Activated CD8-positive, alpha-beta memory T cell treated with anti-CD3 and anti-CD28 coated beads, Interleukin-2, amount 10 ng/mL, durations not matched to agents 7 days and 5 days (primary cell): ENCODE measurements around the gene FAM186B. TPM values are rescaled to one million over a fixed set of nuclear protein-coding genes. Genes with fewer than 3 reads are reported as not detected.

Source experiments
- ATAC-seq: fragments of 150-1000 bp; cut with Tn5 transposase; one replicate; pipeline ENCODE4 v1.10.0; 2021; ENCODE audit warnings: moderate library complexity
- CTCF ChIA-PET: fragments of 350-600 bp; sonication (Branson Sonifier 250); formaldehyde crosslinking; loops from one replicate; lab custom pipeline; 2021; ENCODE audit warnings: antibody characterized with exemption; lab: Charles Lee
- DNase-seq: peaks from one replicate; pipeline ENCODE4 v3.0.0-alpha.2; 2020
- H3K27ac Mint-ChIP-seq: one replicate; pipeline ENCODE4 v1.8.0; 2021; ENCODE audit warnings: mild to moderate bottlenecking, mixed read lengths
- H3K27me3 Mint-ChIP-seq: one replicate; pipeline ENCODE4 v1.8.0; 2021; ENCODE audit warnings: mixed read lengths
- H3K36me3 Mint-ChIP-seq: one replicate; pipeline ENCODE4 v1.8.0; 2021; ENCODE audit warnings: mild to moderate bottlenecking, mixed read lengths
- H3K4me1 Mint-ChIP-seq: one replicate; pipeline ENCODE4 v1.8.0; 2021; ENCODE audit warnings: mixed read lengths
- H3K4me3 Mint-ChIP-seq: one replicate; pipeline ENCODE4 v1.8.0; 2021; ENCODE audit warnings: mild to moderate bottlenecking, moderate library complexity, mixed read lengths
- H3K9me3 Mint-ChIP-seq: one replicate; pipeline ENCODE4 v1.8.0; 2022; ENCODE audit warnings: low read depth, mixed read lengths
- total RNA-seq, 2 experiments: library from RNA; stranded (reverse); gene quantifications; one replicate each; pipeline ENCODE4 v1.2.3, GENCODE V29; 2021

The FAM186B gene
- total RNA-seq, 2 experiments from 2014 or later: not detected

GRCh38 chr12:49644620-49644994 is 39.2 kb upstream of the FAM186B start:
- peaks cover 14% of the 10 kb centered on the region for H3K4me1 Mint-ChIP-seq
- H3K4me3 Mint-ChIP-seq: no peak overlapping the region
- CTCF ChIA-PET: interaction anchor here (0.6 to 6.4 kb wide), 23 partner anchors 9 to 283 kb away, joined by 3 to 174 read pairs (median 5); partner anchors contain the start of genes FMNL3, PRPF40B and TMBIM6
- H3K27me3 Mint-ChIP-seq: no peaks in the 10 kb centered on the region
- ATAC-seq (peak; percentile 96), DNase-seq (peak; percentile 88)
- H3K9me3 Mint-ChIP-seq: no peaks in the 10 kb centered on the region
- H3K36me3 Mint-ChIP-seq: peaks cover 2% of the 10 kb centered on the region
- H3K27ac Mint-ChIP-seq: peak overlapping the region; percentile 80

- H3K36me3 Mint-ChIP-seq: peaks cover 2% of the 10 kb centered on the region
- DNase-seq (no peak), ATAC-seq (no peak)
- H3K9me3 Mint-ChIP-seq: no peaks in the 10 kb centered on the region
- CTCF ChIA-PET: interaction anchor here (0.6 to 6.4 kb wide), 22 partner anchors 10 to 284 kb away, joined by 3 to 174 read pairs (median 6); partner anchors contain the start of genes FMNL3 and PRPF40B
- peak overlapping the region; percentile 80 for H3K27ac Mint-ChIP-seq
- peaks cover 16% of the 10 kb centered on the region for H3K4me1 Mint-ChIP-seq
- H3K27me3 Mint-ChIP-seq: no peaks in the 10 kb centered on the region
- no peak overlapping the region for H3K4me3 Mint-ChIP-seq
Measured at GRCh38 chr12:49643961-49644619, 38.7 kb upstream of the FAM186B start.

- CTCF ChIA-PET: interaction anchor here (0.7 to 6.4 kb wide), 11 partner anchors 12 to 119 kb away, joined by 3 to 174 read pairs (median 9); partner anchors contain the start of genes FMNL3 and PRPF40B
- H3K27ac Mint-ChIP-seq: no peak overlapping the region
Measured at GRCh38 chr12:49643135-49643534, 37.7 kb upstream of the FAM186B start.

GRCh38 chr12:49642370-49642802 is 36.9 kb upstream of the FAM186B start:
- H3K36me3 Mint-ChIP-seq: peaks cover 2% of the 10 kb centered on the region
- DNase-seq: no peak

More at GRCh38 chr12:49643135-49643534, 37.7 kb upstream of the FAM186B start:
- ATAC-seq (no peak), DNase-seq (no peak)
- no peaks in the 10 kb centered on the region for H3K9me3 Mint-ChIP-seq
- no peaks in the 10 kb centered on the region for H3K27me3 Mint-ChIP-seq
- H3K4me3 Mint-ChIP-seq: no peak overlapping the region
- H3K4me1 Mint-ChIP-seq: peaks cover 10% of the 10 kb centered on the region
- peaks cover 2% of the 10 kb centered on the region for H3K36me3 Mint-ChIP-seq

GRCh38 chr12:49641748-49642369 is 36.4 kb upstream of the FAM186B start:
- H3K27ac Mint-ChIP-seq: no peak overlapping the region
- no peak overlapping the region for H3K4me3 Mint-ChIP-seq
- no peaks in the 10 kb centered on the region for H3K27me3 Mint-ChIP-seq
- ATAC-seq: no peak
- peaks cover 2% of the 10 kb centered on the region for H3K36me3 Mint-ChIP-seq
- H3K9me3 Mint-ChIP-seq: no peaks in the 10 kb centered on the region
- no peak for DNase-seq
- peaks cover 12% of the 10 kb centered on the region for H3K4me1 Mint-ChIP-seq
- CTCF ChIA-PET: interaction anchor here (1.9 to 6.4 kb wide), 2 partner anchors 22 to 66 kb away, joined by 15 to 174 read pairs; partner anchors contain the start of gene FMNL3

More at GRCh38 chr12:49642370-49642802, 36.9 kb upstream of the FAM186B start:
- no peak overlapping the region for H3K4me3 Mint-ChIP-seq
- no peak for ATAC-seq
- H3K9me3 Mint-ChIP-seq: no peaks in the 10 kb centered on the region
- H3K4me1 Mint-ChIP-seq: peaks cover 8% of the 10 kb centered on the region
- H3K27me3 Mint-ChIP-seq: no peaks in the 10 kb centered on the region
- no peak overlapping the region for H3K27ac Mint-ChIP-seq
- CTCF ChIA-PET: interaction anchor here (1.4 to 6.4 kb wide), 4 partner anchors 19 to 65 kb away, joined by 3 to 174 read pairs (median 15); partner anchors contain the start of genes FMNL3 and PRPF40B

- peak; percentile 91 for ATAC-seq
- no peak overlapping the region for H3K27ac Mint-ChIP-seq
Measured at GRCh38 chr12:49636979-49637755, 31.7 kb upstream of the FAM186B start.

GRCh38 chr12:49636574-49636973 is 31.1 kb upstream of the FAM186B start:
- H3K27ac Mint-ChIP-seq: no peak overlapping the region
- CTCF ChIA-PET: interaction anchor here (0.7 to 9.4 kb wide), 20 partner anchors 9 to 202 kb away, joined by 3 to 185 read pairs (median 5); partner anchors contain the start of genes FMNL3, PRPF40B and TMBIM6
- H3K27me3 Mint-ChIP-seq: no peaks in the 10 kb centered on the region
- ATAC-seq (no peak), DNase-seq (no peak)
- H3K4me1 Mint-ChIP-seq: peaks cover 19% of the 10 kb centered on the region
- no peaks in the 10 kb centered on the region for H3K9me3 Mint-ChIP-seq
- H3K4me3 Mint-ChIP-seq: no peak overlapping the region
- no peaks in the 10 kb centered on the region for H3K36me3 Mint-ChIP-seq

More at GRCh38 chr12:49636979-49637755, 31.7 kb upstream of the FAM186B start:
- no peaks in the 10 kb centered on the region for H3K27me3 Mint-ChIP-seq
- peaks cover 19% of the 10 kb centered on the region for H3K4me1 Mint-ChIP-seq
- H3K4me3 Mint-ChIP-seq: no peak overlapping the region
- CTCF ChIA-PET: interaction anchor here (0.7 to 9.4 kb wide), 25 partner anchors 10 to 279 kb away, joined by 3 to 185 read pairs (median 6); partner anchors contain the start of genes FMNL3, PRPF40B and TMBIM6
- peak; percentile 79 for DNase-seq
- no peaks in the 10 kb centered on the region for H3K36me3 Mint-ChIP-seq
- no peaks in the 10 kb centered on the region for H3K9me3 Mint-ChIP-seq

- CTCF ChIA-PET: interaction anchor here (0.7 to 9.4 kb wide), 11 partner anchors 8 to 133 kb away, joined by 3 to 185 read pairs (median 6); partner anchors contain the start of genes FMNL3, PRPF40B and TMBIM6
- Mint-ChIP-seq H3K4me1 (peaks cover 19% of the 10 kb centered on the region), H3K27ac (no peak overlapping the region), H3K4me3 (no peak overlapping the region), H3K9me3 (no peaks in the 10 kb centered on the region), H3K36me3 (no peaks in the 10 kb centered on the region), H3K27me3 (no peaks in the 10 kb centered on the region)
- DNase-seq (no peak), ATAC-seq (no peak)
Measured at GRCh38 chr12:49635656-49636055, 30.2 kb upstream of the FAM186B start.

- no peaks in the 10 kb centered on the region for H3K9me3 Mint-ChIP-seq
- H3K27me3 Mint-ChIP-seq: no peaks in the 10 kb centered on the region
- H3K4me1 Mint-ChIP-seq: peaks cover 19% of the 10 kb centered on the region
- no peak for DNase-seq
- no peak overlapping the region for H3K4me3 Mint-ChIP-seq
- no peak for ATAC-seq
- CTCF ChIA-PET: interaction anchor here (0.9 to 9.4 kb wide), 8 partner anchors 10 to 127 kb away, joined by 3 to 185 read pairs (median 10); partner anchors contain the start of genes FMNL3, PRPF40B and TMBIM6
- H3K36me3 Mint-ChIP-seq: no peaks in the 10 kb centered on the region
- H3K27ac Mint-ChIP-seq: no peak overlapping the region
Measured at GRCh38 chr12:49635036-49635435, 29.6 kb upstream of the FAM186B start.

- peaks cover 17% of the 10 kb centered on the region for H3K4me1 Mint-ChIP-seq
- H3K9me3 Mint-ChIP-seq: no peaks in the 10 kb centered on the region
- H3K27me3 Mint-ChIP-seq: peaks cover 3% of the 10 kb centered on the region
- DNase-seq (peak; percentile 57), ATAC-seq (peak; percentile 25)
- H3K36me3 Mint-ChIP-seq: no peaks in the 10 kb centered on the region
- H3K4me3 Mint-ChIP-seq: no peak overlapping the region
- CTCF ChIA-PET: interaction anchor here (0.8 to 9.4 kb wide), 7 partner anchors 10 to 144 kb away, joined by 3 to 185 read pairs (median 5); partner anchors contain the start of genes FMNL3, PRPF40B and TMBIM6
- H3K27ac Mint-ChIP-seq: no peak overlapping the region
Measured at GRCh38 chr12:49633703-49634345, 28.4 kb upstream of the FAM186B start.

GRCh38 chr12:49632986-49633702 is 27.7 kb upstream of the FAM186B start:
- Mint-ChIP-seq H3K27me3 (peaks cover 3% of the 10 kb centered on the region), H3K27ac (no peak overlapping the region), H3K4me1 (peaks cover 17% of the 10 kb centered on the region), H3K36me3 (no peaks in the 10 kb centered on the region), H3K9me3 (no peaks in the 10 kb centered on the region), H3K4me3 (no peak overlapping the region)
- no peak for ATAC-seq
- DNase-seq: no peak
- CTCF ChIA-PET: interaction anchor here (0.9 to 9.4 kb wide), 6 partner anchors 10 to 108 kb away, joined by 3 to 185 read pairs (median 6); partner anchors contain the start of genes FMNL3, PRPF40B and TMBIM6
